Limb (tissue), 2 donors: ENCODE results near the gene ZNF879.

Experiments used
- DNase-seq, 2 donors: peaks; one replicate each; pipeline ENCODE4 v3.0.0-alpha.2; 2016; ENCODE audit errors: extremely low spot score in 2 of 2

Gene ZNF879

DNA sequence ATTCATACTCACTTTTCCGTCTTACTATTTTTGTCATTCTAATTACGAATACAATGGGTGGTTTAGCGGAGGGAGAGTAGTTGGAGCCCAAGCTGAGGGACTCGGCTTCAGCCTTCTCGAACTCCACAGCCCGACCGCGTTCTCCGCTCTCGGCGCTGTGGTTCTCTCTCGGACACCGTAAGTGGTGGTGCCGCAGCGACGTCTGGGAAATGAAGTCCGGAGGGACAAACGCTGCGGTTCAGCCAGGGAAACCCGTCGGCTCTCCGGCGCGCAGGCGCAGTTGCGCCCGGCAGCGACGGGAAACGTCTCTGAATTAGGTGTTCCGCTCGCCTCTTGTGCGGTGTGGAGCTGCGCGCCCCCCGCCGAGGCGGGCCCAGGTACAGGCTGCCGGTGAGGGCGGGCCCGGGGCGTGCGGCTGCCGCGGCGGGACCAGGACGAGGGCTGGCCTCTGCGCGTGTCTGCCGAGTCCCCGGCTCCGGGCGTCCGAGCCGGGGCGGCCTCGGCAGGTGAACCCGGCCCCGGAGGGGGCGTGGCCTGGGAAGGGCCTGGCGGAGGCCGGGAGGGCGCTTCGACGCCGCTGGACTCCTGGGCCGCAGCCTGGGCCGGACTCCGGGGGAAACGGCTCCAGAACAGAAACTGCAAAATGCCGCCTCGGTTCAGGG is at the start of gene ZNF879:
TSS of gene ZNF879 (plus strand) at position 277 of the 662 bp plus-strand sequence. CDS start 1,201 bp downstream, outside the sequence.
- DNase-seq, result peak; percentile 95

DNA sequence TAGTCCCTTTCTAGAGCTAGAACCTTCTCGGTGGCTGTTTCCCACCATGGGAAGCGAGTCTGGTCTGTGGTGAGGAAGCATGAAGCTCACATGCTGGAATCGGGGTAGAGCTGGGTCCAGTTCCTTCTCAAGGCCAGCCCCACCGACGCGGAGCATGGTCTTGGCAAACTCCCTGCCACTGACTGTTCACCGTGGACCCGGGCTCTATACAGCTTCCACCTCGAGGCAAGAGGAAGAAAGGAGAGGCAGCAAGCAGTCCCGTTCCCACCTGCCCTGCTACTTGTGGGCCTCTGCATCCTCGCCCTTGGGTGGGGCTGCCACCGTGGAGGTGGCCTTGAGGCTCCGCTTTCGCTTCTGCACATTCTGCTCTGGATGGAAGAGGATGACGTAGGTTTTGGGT is 42.2 kb upstream of the ZNF879 start:
- DNase-seq, result no peak

DNA sequence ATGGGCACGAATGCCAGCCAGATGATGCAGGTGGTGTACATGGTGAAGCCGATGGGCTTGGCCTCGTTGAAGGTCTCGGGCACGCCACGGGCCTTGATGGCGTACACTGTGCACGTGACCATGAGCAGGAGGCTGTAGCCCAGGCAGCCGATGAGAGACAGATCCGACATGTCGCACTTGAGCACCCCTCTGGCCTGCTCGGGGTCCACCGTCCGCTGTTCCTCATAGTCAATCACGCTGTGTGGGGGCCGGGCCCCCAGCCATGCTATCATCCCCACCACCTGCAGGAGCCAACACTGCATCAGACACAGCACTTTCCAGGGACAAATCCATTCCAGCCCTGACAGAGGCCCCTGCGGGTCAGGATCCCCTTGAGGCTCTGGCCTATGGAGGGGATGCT is 40.7 kb upstream of the ZNF879 start:
- no peak for DNase-seq

DNA sequence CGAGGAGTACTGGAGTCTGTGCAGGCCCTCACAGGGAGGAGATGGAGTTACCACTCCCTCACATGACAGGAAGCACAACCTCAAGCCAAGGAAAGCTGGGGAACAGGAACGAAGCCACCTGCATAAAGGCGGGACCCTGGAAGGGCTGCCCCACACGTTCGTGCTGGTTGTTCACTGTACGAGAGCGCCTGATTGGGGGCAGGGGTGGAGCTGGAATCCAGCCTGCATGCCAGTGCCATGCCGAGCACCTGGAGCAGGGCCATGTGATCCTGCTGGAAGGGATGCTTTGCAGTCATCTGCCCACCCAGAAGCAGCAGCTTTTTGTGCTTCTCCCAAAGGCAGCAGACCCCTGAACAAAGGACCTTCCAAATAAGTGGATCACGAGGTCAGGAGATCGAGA is 39.9 kb upstream of the ZNF879 start:
- DNase-seq, result no peak

DNA sequence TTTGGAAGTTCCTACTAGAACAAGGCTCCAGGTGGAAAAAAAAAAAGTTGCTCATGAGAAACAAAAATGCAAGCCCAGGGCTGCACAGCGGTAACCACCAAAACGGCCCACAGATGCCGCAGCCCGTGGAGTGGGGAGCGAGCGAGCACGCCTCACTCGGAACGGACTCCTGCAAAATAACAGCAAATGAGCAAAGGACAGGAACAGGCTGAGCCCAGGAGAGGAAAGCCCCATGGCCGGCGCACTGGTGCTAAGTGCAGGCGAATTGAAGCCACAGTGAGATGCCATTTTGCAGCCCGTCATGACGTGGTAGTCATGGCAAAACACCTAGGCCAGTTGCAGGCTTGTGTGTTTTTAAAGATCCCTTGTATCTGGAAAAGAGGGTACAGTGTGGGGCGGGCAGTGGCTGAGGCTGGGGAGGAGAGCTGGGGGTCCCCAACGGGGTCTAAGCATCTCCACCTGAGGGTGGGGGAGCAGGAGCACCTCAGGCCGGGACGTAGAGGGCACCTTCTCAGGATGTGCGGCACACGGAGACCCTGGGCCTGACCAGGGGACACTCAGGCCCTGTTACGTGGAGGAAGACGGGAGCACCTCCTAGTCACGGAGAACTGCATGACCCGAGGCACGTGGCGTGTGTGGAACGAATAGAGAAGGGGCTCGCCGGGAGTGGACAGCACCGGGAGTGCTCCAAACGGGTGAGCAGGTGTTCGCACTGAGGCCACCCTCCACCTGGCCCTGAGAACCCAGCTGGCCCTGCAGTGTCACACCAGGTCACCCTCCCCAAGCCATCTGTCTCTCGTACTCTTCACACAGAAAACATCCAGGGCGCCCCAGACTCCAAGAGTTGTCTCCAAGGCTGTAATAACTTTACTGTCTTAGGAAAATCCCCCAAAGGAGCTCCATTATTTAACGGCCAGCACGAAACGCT is 39.2 kb upstream of the ZNF879 start:
- no peak for DNase-seq

DNA sequence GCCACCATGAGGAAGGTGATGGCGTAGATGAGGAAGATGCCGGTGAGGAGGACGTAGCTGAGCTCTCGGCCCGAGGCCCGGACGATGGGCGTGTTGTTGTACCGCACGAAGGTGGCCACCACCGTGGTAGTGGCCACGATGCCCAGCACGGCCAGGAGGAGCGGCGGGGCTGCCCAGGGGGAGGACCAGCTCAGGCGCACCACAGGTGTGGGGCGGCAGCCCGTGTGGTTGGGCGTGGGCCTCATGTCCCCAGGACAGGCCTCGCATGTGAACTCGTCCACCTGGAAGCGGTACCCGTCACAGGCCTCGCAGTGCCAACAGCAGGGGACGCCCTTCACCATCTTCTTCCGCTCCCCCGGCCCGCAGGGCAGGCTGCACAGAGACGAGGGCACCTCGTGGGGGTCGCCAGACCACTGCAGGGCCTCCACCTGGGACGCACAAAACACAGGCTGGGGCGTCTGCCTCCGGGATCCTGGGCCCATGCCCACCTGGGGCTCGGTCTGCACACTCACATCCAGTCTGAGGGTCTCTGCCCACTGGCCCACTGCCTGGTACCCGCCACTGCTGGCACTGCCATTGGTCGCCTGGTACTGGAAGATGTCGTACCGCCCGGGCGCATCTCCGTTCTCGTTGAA is 37.2 kb upstream of the ZNF879 start:
- DNase-seq, result no peak

DNA sequence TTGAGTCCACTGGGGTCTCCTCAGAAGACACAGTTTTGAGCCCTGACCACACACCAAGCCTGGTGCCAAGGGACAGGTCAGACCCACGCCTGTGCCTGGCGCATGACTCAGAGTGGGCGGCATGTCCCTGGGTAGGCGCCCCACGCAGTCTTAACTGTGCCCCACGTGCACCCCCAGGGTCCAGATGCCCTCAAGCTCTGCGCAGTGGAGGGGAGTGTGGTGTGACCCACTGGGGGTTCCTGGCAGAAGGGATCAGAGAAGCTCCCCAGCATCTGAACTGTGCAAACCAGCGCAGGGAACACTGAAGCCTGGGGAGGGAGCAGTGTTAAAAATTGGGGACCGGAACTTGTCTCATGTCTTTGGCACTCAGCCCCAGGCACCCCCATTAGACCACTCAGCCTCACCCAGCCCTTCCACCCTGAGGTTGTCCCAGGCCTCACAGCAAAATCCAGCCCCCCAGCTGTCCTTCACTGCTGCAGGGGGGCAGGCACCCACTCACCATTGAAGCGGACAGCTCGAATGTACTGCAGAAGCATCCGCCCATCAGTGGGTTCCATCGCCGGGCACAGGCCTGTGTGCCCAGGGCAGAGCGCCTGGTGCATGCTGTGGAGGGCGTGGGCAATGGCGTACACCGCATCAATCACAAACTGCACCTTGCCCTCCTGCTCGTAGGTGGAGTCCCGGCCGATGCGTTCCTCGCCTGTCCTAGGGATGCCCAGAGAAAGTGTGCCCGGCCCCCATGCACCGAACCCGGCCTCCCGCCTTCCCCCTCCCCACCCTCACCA is 35.0 kb upstream of the ZNF879 start:
- DNase-seq, result no peak

DNA sequence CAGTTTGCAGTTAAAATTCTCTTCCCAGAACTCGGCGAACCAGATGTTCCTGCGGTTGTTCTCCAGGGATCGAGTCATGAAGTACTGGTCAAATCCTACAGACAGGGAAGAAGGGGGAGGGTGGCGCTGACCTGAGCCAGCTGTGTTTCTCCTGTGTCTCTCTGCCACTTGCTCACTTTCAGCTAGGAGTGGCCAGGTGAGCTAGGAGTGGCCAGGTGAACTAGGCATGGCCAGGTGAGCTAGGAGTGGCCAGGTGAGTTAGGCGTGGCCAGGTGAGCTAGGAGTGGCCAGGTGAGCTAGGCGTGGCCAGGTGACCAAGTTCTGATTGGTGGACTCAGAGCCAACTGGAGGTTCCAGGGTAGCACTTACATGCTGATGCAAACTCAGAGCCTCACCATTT is 34.3 kb upstream of the ZNF879 start:
- DNase-seq, result no peak

DNA sequence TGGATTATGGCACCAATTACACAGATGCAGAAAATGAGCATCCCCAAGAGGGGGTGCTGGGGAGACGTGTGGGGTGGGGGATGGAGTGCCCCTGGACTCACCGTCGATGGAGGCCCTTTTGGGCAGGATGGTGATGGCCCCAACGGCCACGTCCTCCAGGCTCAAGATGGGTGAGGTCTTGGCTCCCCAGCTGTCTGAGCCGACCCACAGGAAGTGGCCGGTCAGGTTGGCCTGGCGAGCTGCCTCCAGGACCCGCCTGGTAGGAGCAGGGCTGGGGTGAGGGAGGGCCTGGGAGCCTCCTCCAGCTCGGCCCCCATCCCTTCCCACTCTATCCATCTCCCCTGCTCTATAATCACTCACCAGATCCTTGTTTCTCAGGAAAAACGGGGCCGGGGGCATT is 33.1 kb upstream of the ZNF879 start:
- DNase-seq, result no peak

DNA sequence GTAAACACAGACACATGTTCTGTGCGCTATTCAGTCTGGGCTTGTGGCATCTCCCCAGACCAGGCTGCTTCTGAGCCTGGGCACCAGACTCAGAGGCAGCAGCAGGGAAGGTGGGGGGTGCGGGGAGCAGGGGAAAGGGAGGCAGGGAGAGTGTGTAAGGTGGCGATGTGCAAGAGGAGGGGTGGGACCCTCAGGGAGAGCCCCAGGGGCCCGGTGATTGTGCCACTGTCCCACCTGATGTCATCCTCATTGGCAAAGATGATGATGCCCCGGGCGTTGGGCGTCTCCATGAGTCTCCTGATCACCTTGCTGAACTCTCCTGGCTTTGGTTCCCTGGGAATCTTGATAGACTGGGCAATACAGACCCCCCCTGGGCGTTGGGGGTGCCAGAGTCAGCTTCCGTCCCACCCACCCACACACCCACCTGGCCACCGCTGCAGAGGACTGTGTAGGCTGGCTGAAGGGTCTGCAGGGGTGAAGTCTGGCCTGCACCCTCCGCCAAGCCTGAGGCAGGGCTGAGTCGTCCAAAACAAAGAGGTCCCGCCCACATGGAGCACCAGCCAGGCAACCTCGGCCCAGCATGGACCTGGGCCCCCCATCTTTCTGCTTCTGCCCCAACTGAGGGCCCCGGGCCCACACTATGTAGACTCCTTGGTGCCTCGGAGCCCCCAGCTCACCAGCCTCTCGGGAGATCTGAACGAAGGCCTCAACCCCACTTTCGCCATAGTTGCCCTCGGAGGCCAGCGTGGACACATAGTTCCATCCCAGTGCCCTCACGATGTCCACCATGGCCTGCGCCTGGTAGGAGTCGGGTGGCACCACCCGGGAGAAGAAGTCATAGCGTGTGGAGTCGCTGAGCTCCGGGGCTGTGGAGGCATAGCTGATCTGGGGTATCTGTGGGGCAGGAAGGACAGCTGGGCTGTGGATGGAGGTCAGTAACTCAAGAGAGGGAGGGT is 32.1 kb upstream of the ZNF879 start:
- no peak for DNase-seq

DNA sequence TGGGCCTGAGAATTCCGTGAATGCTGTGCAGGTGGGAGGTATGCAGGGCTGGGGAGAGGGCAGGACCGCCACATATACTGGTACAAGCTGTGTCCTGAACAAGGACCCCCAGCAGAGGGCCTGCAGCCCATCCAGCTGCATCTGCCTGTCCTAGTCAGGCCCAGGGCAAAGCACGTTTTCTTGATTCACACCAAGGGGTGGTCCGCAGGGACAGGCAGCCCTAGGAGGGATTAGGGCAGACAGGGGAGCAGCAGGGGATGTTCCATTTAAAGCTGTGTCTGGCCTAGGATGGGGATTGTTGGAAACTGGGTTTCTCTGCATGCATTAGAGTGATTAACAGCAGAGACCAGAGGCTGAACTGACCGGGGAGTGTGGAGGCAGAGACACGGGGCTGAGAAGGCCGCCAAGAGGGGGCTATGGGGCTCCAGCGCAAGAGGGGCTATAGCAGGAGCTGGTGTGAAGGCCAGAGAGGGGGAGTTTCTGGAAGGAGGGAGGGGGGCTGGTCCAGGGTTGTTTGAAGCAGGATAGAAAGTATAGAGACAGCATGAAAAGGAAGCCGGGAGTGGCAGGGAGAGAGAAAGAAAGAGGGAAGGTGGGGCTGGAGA is 31.2 kb upstream of the ZNF879 start:
- no peak for DNase-seq

DNA sequence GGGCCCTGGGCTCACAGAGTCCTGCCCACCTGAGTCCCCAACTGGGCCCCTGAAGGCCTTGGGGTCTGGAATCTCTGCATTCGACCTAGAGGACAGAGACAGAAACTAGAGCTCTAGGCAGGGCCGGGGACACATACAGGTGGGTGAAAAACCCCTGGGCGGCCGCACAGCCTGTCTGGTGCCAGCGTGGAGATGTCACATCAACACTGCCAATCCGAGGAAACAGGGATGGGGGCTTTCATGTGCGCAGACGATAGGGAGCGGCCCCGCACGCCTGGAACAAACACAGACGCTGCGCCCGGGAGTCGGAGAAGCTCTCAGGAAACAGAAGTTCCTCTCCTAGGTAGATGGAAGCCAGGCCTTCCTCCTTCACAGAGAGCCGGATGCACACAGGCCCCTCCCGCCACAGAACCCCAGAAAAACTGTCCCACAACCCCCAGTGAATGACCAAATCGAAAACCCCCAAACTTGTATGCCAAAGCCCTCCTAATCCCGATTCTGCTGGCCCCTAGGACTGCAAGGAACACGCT is 30.3 kb upstream of the ZNF879 start:
- DNase-seq, result no peak

DNA sequence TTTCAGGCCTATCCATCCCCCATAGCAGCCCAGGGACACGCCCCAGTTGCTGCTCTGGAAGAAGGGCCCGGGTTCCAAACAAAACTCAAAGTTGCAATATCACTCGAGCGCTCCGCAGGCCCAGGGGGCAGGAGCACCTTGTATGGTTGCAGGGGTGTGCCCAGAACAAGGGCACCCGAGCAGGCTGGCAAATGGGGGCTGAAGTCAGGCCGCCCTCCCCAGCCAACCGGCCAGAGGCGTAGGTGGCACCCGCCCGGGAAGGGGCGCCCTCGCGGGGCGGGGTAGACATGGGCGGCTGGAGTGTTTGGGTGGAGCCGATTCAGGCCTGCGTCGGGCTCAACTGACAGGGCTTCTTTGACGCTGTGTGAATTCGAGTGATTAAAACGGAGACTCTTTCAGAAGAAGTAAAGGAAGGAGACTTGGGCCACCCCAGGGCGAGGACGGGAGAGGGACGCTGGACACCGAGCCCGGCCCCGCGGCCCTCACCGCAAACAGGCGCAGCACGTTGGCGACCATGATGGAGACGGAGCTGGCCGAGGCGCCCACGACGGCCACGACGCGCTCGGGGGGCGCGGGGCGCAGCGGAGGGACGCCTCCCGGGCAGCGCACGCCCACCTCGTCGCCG is 29.5 kb upstream of the ZNF879 start:
- DNase-seq, result no peak

DNA sequence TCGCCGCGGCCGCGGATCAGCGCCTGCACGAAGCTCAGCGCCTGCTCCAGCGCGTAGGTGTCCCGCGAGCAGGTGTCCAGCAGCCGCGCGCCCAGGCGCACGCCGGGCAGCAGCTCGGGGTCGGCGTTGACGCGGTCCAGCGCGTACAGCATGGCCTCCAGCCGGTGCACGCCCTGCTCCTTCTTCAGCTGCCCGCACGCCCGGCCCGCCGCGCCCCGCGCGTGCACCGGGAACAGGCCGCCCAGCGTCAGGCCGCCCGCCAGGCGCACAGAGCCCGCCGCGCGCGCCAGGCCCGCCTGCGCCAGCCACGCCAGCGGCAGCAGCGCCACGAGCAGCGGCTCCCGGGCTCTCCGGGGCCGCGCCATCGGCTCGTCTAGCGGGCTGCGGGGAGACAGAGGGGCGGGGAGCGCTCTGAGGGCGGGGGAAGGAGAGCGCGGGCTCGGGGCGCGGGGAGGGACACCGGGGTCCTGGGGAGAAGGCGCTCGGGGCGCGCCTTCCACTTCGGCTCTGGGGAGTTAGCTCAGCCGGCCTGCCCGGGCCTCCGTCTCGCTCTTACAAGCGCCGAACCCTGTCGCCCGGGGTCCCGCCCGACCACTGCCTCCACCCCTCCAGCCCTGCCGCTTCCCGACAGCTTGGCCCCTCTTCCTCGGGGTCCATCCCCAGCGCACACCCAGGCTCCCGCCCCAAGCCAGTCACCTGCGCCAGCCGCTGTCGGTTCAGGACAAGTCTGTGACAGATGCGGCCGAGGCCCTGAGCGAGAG is 28.8 kb upstream of the ZNF879 start, which contains the start of gene GRM6:
TSS of gene GRM6 (minus strand) at position 741 of the 761 bp plus-strand sequence. CDS start at position 365, 376 bp downstream.
- DNase-seq, result peak in 1 of 2 donors; percentile 56

DNA sequence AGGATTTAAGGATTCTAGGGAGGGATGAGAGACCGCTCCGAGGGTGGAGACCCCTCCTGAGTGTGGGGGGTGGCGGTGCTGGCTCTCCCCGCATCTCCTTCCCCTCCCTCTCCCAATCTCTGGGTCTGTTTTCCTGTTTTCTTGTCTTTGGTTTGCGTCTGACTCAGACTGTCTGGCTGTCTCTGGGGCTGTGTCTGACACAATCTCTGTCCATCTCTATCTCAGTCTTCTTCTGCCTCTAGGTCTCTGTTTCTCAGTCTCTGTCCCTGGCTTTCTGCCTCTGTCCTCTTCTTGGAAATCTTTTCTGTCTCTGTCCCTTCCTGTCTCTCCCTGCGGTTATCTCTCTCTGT is 28.3 kb upstream of the ZNF879 start:
- DNase-seq, result no peak

DNA sequence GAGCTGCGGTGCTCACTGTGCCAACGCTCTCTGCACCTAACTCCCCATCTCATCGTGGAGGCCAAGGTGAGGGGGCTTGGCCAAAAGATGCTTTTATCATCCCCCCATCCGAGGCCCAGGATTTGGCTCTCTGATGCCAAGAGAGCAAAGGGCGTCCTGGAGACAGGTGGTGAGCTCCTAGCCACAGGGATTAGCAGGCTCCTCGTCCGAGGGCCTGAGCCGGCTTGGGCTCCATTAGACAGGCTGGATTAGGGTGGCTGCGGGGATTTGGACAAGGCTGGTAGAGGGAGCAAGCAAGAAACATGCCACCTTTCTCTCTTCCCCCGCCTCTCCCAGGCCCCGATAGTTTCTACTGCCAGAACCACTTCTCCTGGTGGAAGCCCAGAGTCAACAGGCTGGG is 27.4 kb upstream of the ZNF879 start:
- no peak for DNase-seq

DNA sequence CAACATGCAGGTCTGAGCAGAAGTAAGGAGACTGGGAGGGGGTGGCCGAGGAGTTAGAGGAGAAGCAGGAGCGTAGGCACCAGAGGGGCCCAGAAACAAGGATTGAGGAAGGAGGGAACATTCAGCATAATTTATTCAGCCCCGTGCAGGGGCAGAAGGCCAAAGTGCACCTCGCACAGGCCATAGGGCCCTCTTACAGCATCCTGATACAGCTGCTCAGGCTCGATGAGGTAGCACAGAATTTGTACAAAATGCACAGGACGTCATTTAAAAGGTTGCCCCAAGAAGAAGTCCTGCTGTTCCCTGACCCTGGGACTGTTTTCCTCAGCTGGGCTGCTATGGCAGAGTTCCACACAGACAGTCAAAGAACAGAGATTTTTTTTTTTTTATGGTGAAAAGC is 26.4 kb upstream of the ZNF879 start:
- DNase-seq, result no peak

DNA sequence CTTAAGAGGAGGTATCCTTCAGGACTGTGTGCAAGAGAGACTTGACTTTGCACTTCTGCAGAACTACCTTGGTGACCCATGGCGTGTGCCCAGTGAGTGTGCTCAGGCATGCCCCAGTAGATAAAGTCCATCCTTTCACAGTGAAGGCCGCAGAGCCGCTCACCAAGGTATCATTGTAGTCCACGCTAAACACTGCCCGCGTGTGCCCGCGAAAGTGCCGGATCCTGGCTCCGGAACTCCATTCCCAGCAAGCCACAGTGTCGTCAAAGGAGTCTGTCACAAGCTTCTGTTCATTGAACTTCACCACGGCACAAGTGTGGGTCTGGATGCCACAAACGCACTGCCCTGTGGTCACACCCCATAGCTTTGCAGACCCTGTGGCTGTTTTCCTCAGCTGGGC is 25.2 kb upstream of the ZNF879 start:
- no peak for DNase-seq
